ENCODE data around the gene POGLUT2. TPM values are rescaled to one million over a fixed set of nuclear protein-coding genes. Genes with fewer than 3 reads are reported as not detected.

The POGLUT2 gene
- total RNA-seq, 4 donors from 2014 or later: 1.8 to 5.5 (median 3.7) TPM

- intact Hi-C loops (cut with DNase I; ENCODE audit: low total_unique reads): no loop called here
These were observed 27.3 kb upstream of the POGLUT2 start for GRCh38 chr13:102825921-102826706.

GRCh38 chr13:102825400-102825799, 26.6 kb upstream of the POGLUT2 start:
- intact Hi-C loops (cut with DNase I; ENCODE audit: low total_unique reads): no loop called here
- no peak overlapping the region for H3K4me3 ChIP-seq (ENCODE audit: low read depth, poor library complexity, severe bottlenecking)
- WGBS, 2 donors: 87 to 96% methylated on average over 4 of the region's 4 CpGs
- no peak for DNase-seq (ENCODE audit: low spot score in 2 of 2)
- TF ChIP-seq CTCF (IDR thresholded peaks at IDR 0.05) (no peak), POLR2A (IDR thresholded peaks at IDR 0.05) (no peak)

More at GRCh38 chr13:102825921-102826706, 27.3 kb upstream of the POGLUT2 start:
- WGBS, 2 donors: 72 to 75% methylated on average over 8 of the region's 8 CpGs
- TF ChIP-seq CTCF (IDR thresholded peaks at IDR 0.05) (no peak), POLR2A (IDR thresholded peaks at IDR 0.05) (no peak)
- DNase-seq (ENCODE audit: low spot score in 2 of 2): no peak
- no peak overlapping the region for H3K4me3 ChIP-seq (ENCODE audit: low read depth, poor library complexity, severe bottlenecking)

- DNase-seq (ENCODE audit: low spot score in 2 of 2): no peak
- intact Hi-C loops (cut with DNase I; ENCODE audit: low total_unique reads): no loop called here
- no peak overlapping the region for H3K4me3 ChIP-seq (ENCODE audit: low read depth, poor library complexity, severe bottlenecking)
- TF ChIP-seq POLR2A (IDR thresholded peaks at IDR 0.05) (no peak), CTCF (IDR thresholded peaks at IDR 0.05) (no peak)
These were observed 19.1 kb upstream of the POGLUT2 start for GRCh38 chr13:102817907-102818306.

GRCh38 chr13:102817241-102817640, 18.5 kb upstream of the POGLUT2 start:
- no peak for DNase-seq (ENCODE audit: low spot score in 2 of 2)
- 96 to 100% methylated on average over 1 of the region's 1 CpG for WGBS, 2 donors
- no peak overlapping the region for H3K4me3 ChIP-seq (ENCODE audit: low read depth, poor library complexity, severe bottlenecking)
- intact Hi-C loops (cut with DNase I; ENCODE audit: low total_unique reads): no loop called here
- no peak for TF ChIP-seq CTCF (IDR thresholded peaks at IDR 0.05)
- no peak for TF ChIP-seq POLR2A (IDR thresholded peaks at IDR 0.05)

- H3K4me3 ChIP-seq (ENCODE audit: low read depth, poor library complexity, severe bottlenecking): no peak overlapping the region
- TF ChIP-seq CTCF (IDR thresholded peaks at IDR 0.05): no peak
- no peak for TF ChIP-seq POLR2A (IDR thresholded peaks at IDR 0.05)
- WGBS, 2 donors: 76 to 84% methylated on average over 4 of the region's 4 CpGs
- DNase-seq (ENCODE audit: low spot score in 2 of 2): no peak
- intact Hi-C loops (cut with DNase I; ENCODE audit: low total_unique reads): no loop called here
These were observed 17.9 kb upstream of the POGLUT2 start for GRCh38 chr13:102816708-102817107.

GRCh38 chr13:102815788-102816187, 17.0 kb upstream of the POGLUT2 start:
- H3K4me3 ChIP-seq (ENCODE audit: low read depth, poor library complexity, severe bottlenecking): no peak overlapping the region
- intact Hi-C loops (cut with DNase I; ENCODE audit: low total_unique reads): no loop called here
- DNase-seq (ENCODE audit: low spot score in 2 of 2): no peak
- 89 to 91% methylated on average over 5 of the region's 5 CpGs for WGBS, 2 donors
- TF ChIP-seq CTCF (IDR thresholded peaks at IDR 0.05): no peak
